ENCODE data around the gene FAM50B. TPM values are rescaled to one million over a fixed set of nuclear protein-coding genes. Genes with fewer than 3 reads are reported as not detected.
A peak's percentile ranks its signal among the peaks of the same experiment; 100 is the strongest.

Gene FAM50B
- total RNA-seq, 4 donors from 2014 or later, result 1.8 to 25.4 (median 12.2) TPM

DNA sequence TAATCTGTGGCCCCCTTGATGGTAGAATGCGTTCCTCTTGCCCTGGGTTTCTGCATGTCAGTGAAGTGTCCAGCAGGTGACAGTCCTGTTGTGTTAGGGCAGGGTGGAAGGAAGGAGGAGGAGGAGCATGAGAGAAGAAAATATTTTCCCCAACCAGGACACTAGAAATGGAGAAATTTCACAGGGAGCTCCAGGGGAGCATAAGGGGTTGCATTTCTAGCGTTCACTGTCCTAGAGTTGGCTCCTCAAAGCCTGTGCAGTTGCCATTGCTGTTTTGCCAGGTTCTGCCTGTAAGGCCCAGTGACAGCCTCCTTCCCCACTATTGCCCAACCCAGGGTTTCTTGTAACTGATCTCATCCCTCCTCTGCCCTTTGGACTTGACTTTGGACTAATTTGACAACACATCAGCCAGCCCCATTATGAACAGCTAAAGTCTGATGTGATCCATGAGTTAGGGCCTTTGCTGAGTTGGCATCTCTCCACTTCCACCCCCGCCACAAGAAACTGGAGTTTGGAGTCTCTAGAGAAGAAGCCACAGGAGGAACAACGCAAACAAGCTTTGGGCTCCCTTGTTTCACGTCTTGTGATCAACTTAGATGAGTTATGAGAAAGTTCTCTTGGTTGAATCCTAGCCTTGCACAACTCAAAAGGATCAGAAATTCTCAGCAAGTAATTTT, 14.0 kb upstream of the FAM50B start:
- H3K4me3 ChIP-seq, result no peak overlapping the region
- H3K9me3 ChIP-seq, result no peaks in the 10 kb centered on the region
- no peak for TF ChIP-seq POLR2A (IDR thresholded peaks at IDR 0.05)
- TF ChIP-seq, protein P1, sequence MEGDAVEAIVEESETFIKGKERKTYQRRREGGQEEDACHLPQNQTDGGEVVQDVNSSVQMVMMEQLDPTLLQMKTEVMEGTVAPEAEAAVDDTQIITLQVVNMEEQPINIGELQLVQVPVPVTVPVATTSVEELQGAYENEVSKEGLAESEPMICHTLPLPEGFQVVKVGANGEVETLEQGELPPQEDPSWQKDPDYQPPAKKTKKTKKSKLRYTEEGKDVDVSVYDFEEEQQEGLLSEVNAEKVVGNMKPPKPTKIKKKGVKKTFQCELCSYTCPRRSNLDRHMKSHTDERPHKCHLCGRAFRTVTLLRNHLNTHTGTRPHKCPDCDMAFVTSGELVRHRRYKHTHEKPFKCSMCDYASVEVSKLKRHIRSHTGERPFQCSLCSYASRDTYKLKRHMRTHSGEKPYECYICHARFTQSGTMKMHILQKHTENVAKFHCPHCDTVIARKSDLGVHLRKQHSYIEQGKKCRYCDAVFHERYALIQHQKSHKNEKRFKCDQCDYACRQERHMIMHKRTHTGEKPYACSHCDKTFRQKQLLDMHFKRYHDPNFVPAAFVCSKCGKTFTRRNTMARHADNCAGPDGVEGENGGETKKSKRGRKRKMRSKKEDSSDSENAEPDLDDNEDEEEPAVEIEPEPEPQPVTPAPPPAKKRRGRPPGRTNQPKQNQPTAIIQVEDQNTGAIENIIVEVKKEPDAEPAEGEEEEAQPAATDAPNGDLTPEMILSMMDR (IDR thresholded peaks at IDR 0.05), result no peak
- intact Hi-C loops (cut with DNase I; ENCODE audit: low total_unique reads), result no loop called here
- no peaks in the 10 kb centered on the region for H3K4me1 ChIP-seq
- no peaks in the 10 kb centered on the region for H3K36me3 ChIP-seq
- H3K27me3 ChIP-seq, result no peaks in the 10 kb centered on the region
- no peak overlapping the region for H3K27ac ChIP-seq
- DNase-seq, result peak in 1 of 2 donors; percentile 46

DNA sequence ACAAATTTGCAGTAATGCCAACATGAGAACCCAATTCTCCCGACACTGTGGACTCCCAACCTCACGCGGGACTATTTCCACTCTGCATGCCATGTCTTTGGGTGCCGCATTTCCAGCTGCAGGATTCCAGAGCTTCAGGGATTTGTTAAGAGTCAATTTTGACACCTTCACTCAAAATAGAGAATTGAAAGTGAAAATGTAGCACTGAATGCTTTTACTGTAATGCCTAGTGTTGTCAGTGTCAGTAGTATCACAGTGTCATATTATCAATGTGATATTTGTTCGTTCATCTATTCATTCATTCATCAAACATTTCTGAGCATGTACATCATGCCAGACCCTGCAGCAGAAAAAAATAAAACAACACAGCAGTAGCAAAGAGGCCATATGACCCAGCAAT, 13.4 kb upstream of the FAM50B start:
- Histone ChIP-seq H3K36me3 (no peaks in the 10 kb centered on the region), H3K27ac (no peak overlapping the region), H3K27me3 (no peaks in the 10 kb centered on the region), H3K4me3 (no peak overlapping the region), H3K4me1 (no peaks in the 10 kb centered on the region), H3K9me3 (no peaks in the 10 kb centered on the region)
- TF ChIP-seq, protein P1 (IDR thresholded peaks at IDR 0.05), result no peak
- TF ChIP-seq POLR2A (IDR thresholded peaks at IDR 0.05), result no peak
- no peak for DNase-seq
- intact Hi-C loops (cut with DNase I; ENCODE audit: low total_unique reads), result no loop called here

DNA sequence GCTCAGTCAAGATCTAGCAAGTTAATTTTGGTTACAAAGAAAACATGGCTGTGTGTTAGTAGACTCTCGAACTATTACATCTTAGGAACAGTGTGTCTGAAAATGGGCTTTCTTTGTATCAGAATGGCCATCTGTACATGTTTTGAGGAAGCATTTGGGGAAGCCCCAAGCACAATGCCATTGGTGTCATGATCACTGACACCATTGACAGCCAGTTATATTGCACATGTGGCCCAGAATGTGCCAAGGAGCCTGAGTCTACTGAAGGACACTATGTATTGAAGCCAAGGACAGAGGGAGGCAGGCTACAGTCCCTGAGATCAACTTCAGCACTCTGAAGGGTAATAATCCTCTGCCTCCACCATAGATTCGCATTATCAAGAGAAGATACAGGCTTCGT, 12.6 kb upstream of the FAM50B start:
- Histone ChIP-seq H3K9me3 (no peaks in the 10 kb centered on the region), H3K36me3 (no peaks in the 10 kb centered on the region), H3K27ac (no peak overlapping the region), H3K27me3 (no peaks in the 10 kb centered on the region), H3K4me3 (no peak overlapping the region), H3K4me1 (no peaks in the 10 kb centered on the region)
- DNase-seq, result no peak
- intact Hi-C loops (cut with DNase I; ENCODE audit: low total_unique reads), result no loop called here
- no peak for TF ChIP-seq POLR2A (IDR thresholded peaks at IDR 0.05)
- TF ChIP-seq, protein P1 (IDR thresholded peaks at IDR 0.05), result no peak

DNA sequence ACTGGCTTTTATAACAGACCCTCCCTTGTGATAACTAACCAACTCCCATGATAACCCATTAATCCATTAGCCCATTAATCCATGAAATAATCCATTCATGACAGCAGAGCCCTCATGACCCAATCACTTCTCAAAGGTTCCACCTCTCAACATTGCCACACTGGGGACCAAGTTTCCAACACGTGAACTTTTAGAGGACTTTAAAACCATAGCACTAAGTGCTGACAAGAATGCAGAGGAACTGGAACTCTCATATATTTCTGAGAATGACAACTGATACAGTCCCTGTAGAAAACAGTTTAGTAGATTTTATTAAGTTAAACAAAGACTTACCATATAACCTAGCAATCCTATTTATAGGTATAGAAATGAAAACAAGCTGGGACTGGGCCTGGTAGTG, 11.4 kb upstream of the FAM50B start:
- H3K9me3 ChIP-seq, result no peaks in the 10 kb centered on the region
- H3K27ac ChIP-seq, result no peak overlapping the region
- no peak overlapping the region for H3K4me3 ChIP-seq
- DNase-seq, result no peak
- H3K27me3 ChIP-seq, result no peaks in the 10 kb centered on the region
- intact Hi-C loops (cut with DNase I; ENCODE audit: low total_unique reads), result no loop called here
- no peaks in the 10 kb centered on the region for H3K36me3 ChIP-seq
- no peak for TF ChIP-seq POLR2A (IDR thresholded peaks at IDR 0.05)
- H3K4me1 ChIP-seq, result no peaks in the 10 kb centered on the region

DNA sequence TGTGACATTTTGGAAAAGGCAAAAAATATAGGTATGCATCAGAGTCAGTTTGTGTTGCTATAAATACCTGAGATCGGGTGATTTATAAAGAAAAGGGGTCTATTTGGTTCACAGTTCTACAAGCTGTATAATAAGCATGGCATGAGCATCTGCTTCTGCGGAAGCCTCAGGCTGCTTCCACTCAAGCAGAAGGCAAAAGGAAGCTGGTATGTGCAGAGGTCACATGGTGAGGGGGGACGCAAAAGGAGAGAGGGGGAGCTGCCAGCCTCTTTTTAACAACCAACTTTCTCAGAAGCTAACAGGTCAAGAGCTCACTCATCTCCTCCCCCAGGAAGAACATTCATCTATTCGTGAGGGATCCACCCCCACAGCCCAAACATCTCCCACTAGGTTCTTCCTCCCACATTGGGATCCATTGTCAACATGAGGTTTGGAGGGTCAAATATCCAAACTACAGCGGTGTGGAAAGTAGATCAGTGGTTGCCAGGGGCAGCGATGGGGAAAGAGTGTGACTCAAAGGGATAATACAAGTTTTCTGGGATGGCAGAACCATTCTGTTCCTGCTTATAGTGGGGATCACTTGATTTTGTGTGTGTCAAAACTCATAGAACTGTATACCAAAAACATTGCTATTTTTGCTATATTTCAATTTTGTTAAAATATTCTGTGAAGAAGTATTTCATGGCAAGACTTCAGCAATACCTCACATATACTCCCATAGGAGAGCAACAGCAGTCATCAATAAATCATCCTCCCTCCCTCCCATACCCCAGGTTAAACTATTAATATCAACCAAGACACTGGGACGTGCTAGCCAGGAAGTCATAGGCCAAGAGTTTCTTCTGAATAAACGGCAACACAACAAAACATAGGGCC, 9.9 kb upstream of the FAM50B start:
- Histone ChIP-seq H3K9me3 (no peaks in the 10 kb centered on the region), H3K4me3 (no peak overlapping the region), H3K36me3 (no peaks in the 10 kb centered on the region), H3K4me1 (peaks cover 0 to 3% of the 10 kb centered on the region in 2 donors), H3K27ac (no peak overlapping the region), H3K27me3 (no peaks in the 10 kb centered on the region)
- intact Hi-C loops (cut with DNase I; ENCODE audit: low total_unique reads), result no loop called here
- DNase-seq, result no peak
- TF ChIP-seq POLR2A (IDR thresholded peaks at IDR 0.05), result no peak
- TF ChIP-seq, protein P1 (IDR thresholded peaks at IDR 0.05), result no peak

All from uterus (tissue), 4 donors.